Cortex of kidney (tissue), 1 donor: ENCODE data around the gene OR2M3.
"Not testable (repeated sequence)": the region's sequence is repeated elsewhere in the genome, so short reads cannot be mapped to it uniquely, and the experiment has no call there.

Experiments
- DNase-seq: peaks from one replicate; lab custom pipeline; 2025; lab: John Stamatoyannopoulos, UW

OR2M3 gene

DNA sequence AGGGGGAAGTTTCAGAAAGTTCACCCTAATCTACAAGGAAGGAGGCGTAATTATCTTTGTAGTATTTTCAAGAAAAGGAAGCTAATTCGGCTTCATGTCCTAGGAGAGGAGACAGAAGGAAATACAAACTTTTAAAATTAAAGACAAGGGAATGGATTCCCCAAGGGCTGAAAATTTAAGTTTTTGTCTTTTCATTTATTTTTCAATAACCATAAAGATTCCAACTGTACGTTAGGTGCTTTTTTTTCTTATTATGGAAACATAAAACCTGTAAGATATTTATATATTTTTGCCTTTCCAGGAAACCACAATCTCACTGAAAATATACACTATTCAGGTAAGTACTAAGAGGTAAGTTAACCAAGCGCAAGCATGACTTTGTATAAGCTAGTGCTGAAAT, at the start of gene OR2M3:
OR2M3 (plus strand) TSS at position 301 of the 400 bp plus-strand sequence. CDS start 5,803 bp downstream, outside the sequence.
- no peak for DNase-seq

GRCh38 chr1:248152056-248152827, 44.8 kb upstream of the OR2M3 start:
- no peak for DNase-seq

DNA sequence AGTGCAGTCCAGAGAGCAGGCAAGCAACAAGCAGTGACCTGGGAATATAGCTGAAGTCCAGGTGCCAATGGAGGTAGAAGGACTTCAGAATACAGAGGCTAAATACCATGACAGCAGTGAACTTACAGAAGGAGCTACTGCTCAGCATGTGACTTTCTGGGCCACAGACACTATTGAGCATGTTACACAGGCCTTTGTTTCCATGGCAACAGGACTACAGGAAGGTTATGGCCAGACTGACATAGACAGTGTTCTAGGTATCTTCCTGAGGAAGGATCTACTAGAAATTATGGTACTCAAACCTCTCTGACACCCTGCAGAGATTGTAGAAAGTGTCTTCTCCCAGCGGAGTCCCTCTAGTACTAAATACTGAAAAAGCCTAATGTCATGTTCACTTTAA, 41.1 kb upstream of the OR2M3 start:
- no peak for DNase-seq

DNA sequence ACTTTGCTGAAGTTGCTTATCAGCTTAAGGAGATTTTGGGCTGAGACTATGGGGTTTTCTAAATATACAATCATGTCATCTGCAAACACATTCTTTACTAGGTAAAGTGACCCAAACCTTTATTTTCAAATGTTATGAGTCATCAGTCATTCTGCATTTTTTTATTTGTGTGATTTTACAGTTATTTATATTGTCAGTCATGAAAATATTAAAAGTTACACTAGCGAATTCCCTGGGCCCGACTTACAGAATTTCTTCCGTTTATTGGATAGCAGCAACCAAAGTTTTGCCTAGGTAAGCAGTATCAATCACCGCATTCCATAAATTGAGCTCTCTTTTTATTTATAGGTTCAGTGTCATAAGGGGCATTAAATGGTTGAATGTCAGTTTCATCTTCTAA, 38.3 kb upstream of the OR2M3 start:
- DNase-seq, result no peak

DNA sequence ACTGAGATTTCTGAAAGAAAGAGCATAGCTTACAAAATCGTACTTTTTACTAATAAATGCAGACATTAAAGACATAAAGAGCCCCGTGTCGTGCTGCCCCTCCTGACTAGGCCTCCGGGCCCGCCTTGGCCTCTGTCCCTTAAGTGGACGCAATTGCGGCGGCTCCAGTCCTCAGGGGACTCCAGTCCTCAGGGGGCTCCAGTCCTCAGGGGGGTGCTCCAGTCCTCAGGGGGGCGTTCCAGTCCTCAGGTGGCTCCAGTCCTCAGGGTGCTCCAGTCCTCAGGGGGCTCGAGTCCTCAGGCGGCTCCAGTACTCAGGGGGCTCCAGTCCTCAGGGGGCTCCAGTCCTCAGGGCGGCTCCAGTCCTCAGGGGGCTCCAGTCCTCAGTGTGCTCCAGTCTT, 33.0 kb upstream of the OR2M3 start:
- no peak for DNase-seq

GRCh38 chr1:248165186-248165585, 31.9 kb upstream of the OR2M3 start:
- no peak for DNase-seq

DNA sequence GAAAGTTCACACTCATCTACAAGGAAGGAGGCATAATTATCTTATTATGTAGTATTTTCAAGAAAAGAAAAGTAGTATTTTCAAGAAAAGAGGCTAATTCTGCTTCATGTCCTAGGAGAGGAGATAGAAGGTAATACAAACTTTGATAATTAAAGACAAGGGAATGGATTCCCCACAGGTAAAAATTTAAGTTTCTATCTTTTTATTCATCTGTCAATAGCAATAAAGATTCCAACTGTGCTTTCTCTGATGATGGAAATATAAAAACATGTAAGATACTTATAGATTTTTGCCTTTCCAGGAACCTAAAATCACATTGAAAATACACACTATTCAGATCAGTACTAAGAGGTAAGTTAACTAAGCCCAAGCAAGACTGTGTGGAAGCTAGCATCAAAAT, 22.5 kb upstream of the OR2M3 start, which contains the start of gene OR2M2:
OR2M2 (plus strand) TSS at position 301 of the 400 bp plus-strand sequence. CDS start 5,165 bp downstream, outside the sequence.
- no peak for DNase-seq

DNA sequence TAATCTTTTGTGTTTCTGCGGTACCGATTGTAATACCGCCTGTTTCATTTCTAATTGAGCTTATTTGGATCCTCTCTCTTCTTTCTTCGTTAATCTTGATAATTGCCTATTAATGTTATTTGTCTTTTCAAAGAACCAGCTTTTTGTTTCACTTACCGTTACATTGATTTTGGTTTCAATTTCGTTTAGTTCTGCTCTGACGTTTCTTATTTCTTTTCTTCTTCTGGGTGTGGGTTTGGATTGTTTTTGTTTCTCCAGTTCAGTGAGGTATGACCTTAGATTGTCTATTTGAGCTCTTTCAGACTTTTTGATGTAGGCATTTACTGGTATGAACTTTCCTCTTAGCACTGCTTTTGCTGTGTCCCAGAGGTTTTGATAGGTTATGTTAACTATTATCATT, 13.1 kb upstream of the OR2M3 start:
- no peak for DNase-seq

- DNase-seq, result no peak
These were observed 9.7 kb upstream of the OR2M3 start for GRCh38 chr1:248187363-248187762.

DNA sequence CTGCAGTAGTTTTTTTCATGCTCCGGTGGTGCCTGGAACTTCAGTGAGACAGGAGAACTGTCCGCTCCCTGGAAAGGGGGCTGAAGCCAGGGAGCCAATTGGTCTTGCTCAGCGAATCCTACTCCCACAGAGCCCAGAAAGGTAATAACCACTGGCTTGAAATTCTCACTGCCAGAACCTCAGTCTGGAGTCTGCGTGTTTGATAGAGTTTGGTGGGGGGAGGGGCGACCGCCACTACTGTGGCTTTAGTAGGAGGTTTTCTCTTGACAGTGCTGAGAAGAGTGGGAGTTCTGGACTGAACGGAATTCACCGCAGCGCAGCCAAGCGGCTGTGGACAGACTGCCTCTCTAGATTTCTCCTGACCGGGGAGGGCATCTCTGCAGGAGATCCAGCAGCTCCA, 8.0 kb upstream of the OR2M3 start:
- DNase-seq, result no peak

DNA sequence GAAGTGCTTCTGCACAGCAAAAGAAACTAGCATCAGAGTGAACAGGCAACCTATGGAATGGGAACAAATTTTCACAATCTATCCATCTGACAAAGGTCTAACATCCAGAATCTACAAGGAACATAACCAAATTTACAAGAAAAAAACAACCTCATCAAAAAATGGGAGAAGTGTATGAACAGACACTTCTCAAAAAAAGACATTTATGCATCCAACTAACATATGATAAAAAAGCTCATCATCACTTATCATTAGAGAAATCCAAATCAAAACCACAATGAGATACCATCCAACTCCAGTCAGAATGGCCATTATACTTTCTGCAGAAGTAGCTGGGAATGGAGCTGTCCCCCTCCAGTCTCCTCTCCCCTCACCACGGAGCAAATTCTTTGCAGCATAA, 2.9 kb upstream of the OR2M3 start:
- DNase-seq, result no peak

DNA sequence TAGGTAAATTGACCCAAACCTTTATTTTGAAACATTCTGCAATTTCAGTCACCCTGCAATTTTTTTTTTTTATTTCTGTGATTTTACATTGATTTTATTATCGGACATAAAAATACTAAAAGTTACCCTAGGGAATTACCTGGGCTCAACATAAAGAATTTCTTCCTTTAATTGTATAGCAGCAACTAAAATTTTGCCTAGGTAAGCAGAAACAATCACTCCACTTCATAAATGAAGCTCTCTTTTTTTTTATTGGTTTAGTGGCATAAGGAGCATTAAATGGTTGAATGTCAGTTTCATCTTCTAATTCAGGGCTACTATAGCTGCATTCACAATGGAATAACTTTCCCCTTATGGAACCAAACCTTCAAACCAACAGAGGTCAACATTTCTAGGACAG, 18.8 kb downstream of the OR2M3 start:
- DNase-seq, result no peak

DNA sequence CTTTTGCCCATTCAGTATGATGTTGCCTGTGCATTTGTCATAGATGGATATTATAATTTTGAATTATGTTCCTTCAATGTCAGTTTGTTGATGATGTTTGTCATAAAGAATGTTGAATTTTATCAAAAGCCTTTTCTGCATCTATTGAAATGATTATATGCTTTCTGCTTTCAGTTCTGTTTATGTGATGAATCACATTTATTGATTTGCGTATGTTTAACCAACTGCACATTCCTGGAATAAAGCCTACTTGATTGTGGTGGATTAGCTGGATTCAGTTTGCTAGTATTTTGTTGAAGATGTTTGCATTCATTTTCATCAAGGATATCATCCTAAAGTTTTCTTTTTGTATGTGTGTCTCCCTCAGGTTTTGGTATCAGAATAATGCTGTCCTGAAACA, 28.5 kb downstream of the OR2M3 start:
- no peak for DNase-seq

DNA sequence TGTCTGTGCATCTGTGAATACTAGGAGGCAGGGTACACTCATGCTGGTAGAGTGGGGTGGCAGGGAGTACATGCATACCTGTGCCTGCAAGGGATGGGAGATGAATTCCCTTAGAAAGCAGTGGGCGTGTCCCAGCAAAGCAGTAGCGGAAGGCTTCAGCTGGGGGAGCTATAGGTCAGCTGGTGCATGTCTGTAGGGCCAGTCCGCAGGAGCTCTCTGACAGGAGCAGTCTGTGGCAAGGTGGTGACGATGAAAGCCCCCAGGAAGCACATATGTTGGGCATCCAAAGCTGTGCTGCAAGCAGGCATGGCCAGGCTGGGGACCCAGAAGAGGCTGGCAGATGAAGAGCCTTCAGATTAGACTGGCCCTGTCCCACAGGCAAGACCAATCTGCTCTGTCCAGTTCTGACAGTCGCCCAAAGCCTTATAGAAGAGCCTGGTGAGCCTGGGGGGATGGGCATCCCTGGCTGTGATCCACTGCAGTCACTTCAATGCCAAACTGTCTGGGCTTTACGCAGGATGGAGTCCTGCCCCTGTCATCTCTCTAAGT, 32.4 kb downstream of the OR2M3 start:
- no peak for DNase-seq

DNA sequence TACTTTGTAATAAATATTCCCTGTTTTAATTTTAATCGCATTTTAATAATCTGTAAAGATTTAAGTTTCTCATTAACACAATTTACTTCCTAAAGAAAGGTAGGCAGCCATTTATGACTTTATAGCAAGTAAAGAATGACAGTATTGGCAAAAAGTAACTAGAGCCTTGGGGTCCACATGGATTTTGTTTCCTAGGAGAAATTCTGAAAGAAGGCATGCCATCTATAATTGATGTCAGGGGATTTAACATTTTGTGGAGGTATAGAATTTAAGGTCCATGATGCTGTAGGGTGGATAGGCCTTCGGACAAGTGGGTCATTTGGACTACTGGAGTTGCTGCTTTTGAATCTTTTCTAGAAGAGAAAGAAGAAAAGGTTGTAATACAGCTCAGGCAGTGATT, 34.1 kb downstream of the OR2M3 start, which contains the start of gene OR2M4:
OR2M4 (plus strand) TSS at position 301 of the 400 bp plus-strand sequence. CDS start 7,512 bp downstream, outside the sequence.
- DNase-seq, result no peak

DNA sequence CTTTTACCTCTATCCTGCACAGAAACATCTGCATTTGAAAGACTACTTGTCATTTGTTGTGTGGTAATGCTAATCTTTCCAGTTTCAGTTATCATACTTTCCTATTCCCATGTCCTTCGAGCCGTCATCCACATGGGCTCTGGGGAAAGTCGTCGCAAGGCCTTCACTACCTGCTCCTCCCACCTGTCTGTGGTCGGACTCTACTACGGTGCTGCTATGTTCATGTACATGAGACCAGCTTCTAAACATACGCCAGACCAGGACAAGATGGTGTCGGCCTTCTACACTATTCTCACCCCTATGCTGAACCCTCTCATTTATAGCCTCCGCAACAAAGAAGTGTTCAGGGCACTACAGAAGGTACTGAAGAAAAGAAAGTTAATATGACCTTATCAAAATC, 42.4 kb downstream of the OR2M3 start:
- DNase-seq, result no peak

GRCh38 chr1:248243204-248243603, 46.1 kb downstream of the OR2M3 start:
- DNase-seq, result no peak

DNA sequence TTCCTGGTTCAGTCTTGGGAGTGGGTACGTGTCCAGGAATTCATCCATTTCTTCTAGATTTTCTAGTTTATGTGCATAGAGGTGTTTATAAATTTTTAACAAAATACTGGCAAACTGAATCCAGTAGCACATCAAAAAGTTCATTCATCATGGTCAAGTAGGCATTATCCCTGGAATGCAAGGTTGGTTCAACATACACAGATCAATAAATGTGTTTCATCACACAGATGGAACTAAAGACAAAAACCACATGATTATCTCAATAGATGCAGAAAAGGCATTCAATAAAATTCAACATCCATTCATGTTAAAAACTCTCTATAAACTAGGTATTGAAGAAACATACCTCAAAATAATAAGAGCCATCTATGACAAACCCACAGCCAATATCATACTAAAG, 62.2 kb downstream of the OR2M3 start:
- not testable (repeated sequence) for DNase-seq
